CD14-positive monocyte (primary cell): ENCODE results near the gene MAST1. TPM values are rescaled to one million over a fixed set of nuclear protein-coding genes. Genes with fewer than 3 reads are reported as not detected.

ENCODE experiments used
- DNase-seq, 3 donors: peaks; one replicate each; pipeline ENCODE4 v3.0.0-alpha.2; 2011 to 2022
- H2AFZ ChIP-seq: 2 replicates; pipeline ENCODE4 v1.6.0; 2012; ENCODE audit warnings: mild to moderate bottlenecking, low read depth, low read length, inconsistent platforms; ENCODE audit not compliant: insufficient read depth, poor library complexity, severe bottlenecking
- H3K27ac ChIP-seq, 2 donors: 1 replicate in 1 of 2; 2 replicates in 1 of 2; pipeline ENCODE4 v1.5.1; 2012 to 2013; ENCODE audit warnings: low read length in 2 of 2, control low read depth in 1 of 2, inconsistent platforms in 1 of 2, low read depth in 1 of 2, mild to moderate bottlenecking in 1 of 2
- H3K27me3 ChIP-seq, 2 donors: one replicate each; pipeline versions ENCODE4 v1.6.0 to v1.6.1; 2011 to 2013; ENCODE audit warnings: low read length in 2 of 2; ENCODE audit not compliant: control insufficient read depth in 2 of 2, insufficient read depth in 2 of 2
- H3K36me3 ChIP-seq, 2 donors: replicated peaks in 1 of 2; 1 replicate in 1 of 2; 2 replicates in 1 of 2; pipeline versions ENCODE4 v1.5.1 to v1.6.1; 2012 to 2013; ENCODE audit warnings: low read length in 2 of 2, control low read depth in 1 of 2, inconsistent platforms in 1 of 2, mild to moderate bottlenecking in 1 of 2; ENCODE audit not compliant: insufficient read depth in 2 of 2, control insufficient read depth in 1 of 2
- H3K4me1 ChIP-seq, 2 donors: 1 replicate in 1 of 2; 2 replicates in 1 of 2; pipeline versions ENCODE4 v1.5.1 to v1.6.1; 2012 to 2013; ENCODE audit warnings: low read length in 2 of 2, control low read depth in 1 of 2, inconsistent platforms in 1 of 2, mild to moderate bottlenecking in 1 of 2, moderate library complexity in 1 of 2; ENCODE audit not compliant: insufficient read depth in 2 of 2, control insufficient read depth in 1 of 2
- H3K4me2 ChIP-seq: replicated peaks from 2 replicates; pipeline ENCODE3; 2012; ENCODE audit warnings: low read length, moderate library complexity, mild to moderate bottlenecking; ENCODE audit not compliant: poor library complexity, severe bottlenecking; ENCODE audit errors: extremely low read depth
- H3K4me3 ChIP-seq, 3 experiments: fragments of 200-600 bp in 1 of 3; sonication (generic) in 1 of 3; replicated peaks in 1 of 3; 1 replicate in 2 of 3; 2 replicates in 1 of 3; pipeline ENCODE4 v1.5.1; 2011 to 2013; ENCODE audit warnings: low read length in 3 of 3, mild to moderate bottlenecking in 3 of 3, control low read depth in 2 of 3, low read depth in 2 of 3, inconsistent platforms in 1 of 3, moderate library complexity in 1 of 3
- H3K79me2 ChIP-seq: 2 replicates; pipeline ENCODE4 v1.6.0; 2012; ENCODE audit warnings: mild to moderate bottlenecking, control low read depth, inconsistent platforms, low read length, moderate library complexity; ENCODE audit not compliant: insufficient read depth
- H3K9ac ChIP-seq: 2 replicates; pipeline ENCODE4 v1.6.0; 2017; ENCODE audit warnings: low read length, mild to moderate bottlenecking; ENCODE audit not compliant: insufficient read depth, poor library complexity, severe bottlenecking
- H3K9me3 ChIP-seq, 2 donors: replicated peaks in 1 of 2; 1 replicate in 1 of 2; 2 replicates in 1 of 2; pipeline versions ENCODE4 v1.5.1 to v1.6.1; 2012 to 2013; ENCODE audit warnings: low read length in 2 of 2, control low read depth in 1 of 2; ENCODE audit not compliant: control insufficient read depth in 1 of 2, insufficient read depth in 1 of 2
- H4K20me1 ChIP-seq: 2 replicates; pipeline ENCODE4 v1.6.0; 2012; ENCODE audit warnings: mild to moderate bottlenecking, low read length, control low read depth, moderate library complexity; ENCODE audit not compliant: insufficient read depth
- H3K27ac Mint-ChIP-seq, 7 donors: one replicate each; pipeline ENCODE4 v1.8.0; 2020; ENCODE audit warnings: mild to moderate bottlenecking in 7 of 7, mixed read lengths in 7 of 7, moderate library complexity in 6 of 7, inconsistent platforms in 2 of 7
- H3K27me3 Mint-ChIP-seq, 3 donors: one replicate each; pipeline ENCODE4 v1.8.0; 2021 to 2022; ENCODE audit warnings: low read depth in 3 of 3, mild to moderate bottlenecking in 3 of 3, mixed read lengths in 3 of 3, moderate library complexity in 3 of 3, inconsistent platforms in 1 of 3
- H3K36me3 Mint-ChIP-seq, 2 donors: one replicate each; pipeline ENCODE4 v1.8.0; 2020; ENCODE audit warnings: mixed read lengths in 2 of 2, inconsistent platforms in 1 of 2, mild to moderate bottlenecking in 1 of 2
- H3K4me1 Mint-ChIP-seq: one replicate; pipeline ENCODE4 v1.8.0; 2020; ENCODE audit warnings: mild to moderate bottlenecking, mixed read lengths
- H3K4me3 Mint-ChIP-seq, 2 donors: one replicate each; pipeline ENCODE4 v1.8.0; 2020; ENCODE audit warnings: mild to moderate bottlenecking in 2 of 2, mixed read lengths in 2 of 2, moderate library complexity in 1 of 2
- H3K9me3 Mint-ChIP-seq, 7 donors: one replicate each; pipeline ENCODE4 v1.8.0; 2020 to 2022; ENCODE audit warnings: mixed read lengths in 7 of 7, mild to moderate bottlenecking in 6 of 7, moderate library complexity in 6 of 7, inconsistent platforms in 2 of 7
- CTCF ChIP-seq: fragments of 200-600 bp; IDR thresholded peaks from one replicate; pipeline ENCODE4 v1.8.0; 2022; ENCODE audit warnings: antibody characterized with exemption, mild to moderate bottlenecking
- WGBS: methylation state at CpG from one replicate; pipeline ENCODE4 v1.1.5; 2013; ENCODE audit warnings: missing lambda C conversion rate; ENCODE audit not compliant: insufficient coverage; 5-methylcytosine and 5-hydroxymethylcytosine counted together
- intact Hi-C, 2 donors: fragments of 100-400 bp; cut with micrococcal nuclease; formaldehyde crosslinking; loops; one replicate each; pipeline versions ENCODE4 v1.15.0 to v1.15.1; 2023
- polyA plus RNA-seq, 3 donors: library from polyadenylated mRNA; depleted of rRNA in 1 of 3; unstranded in 2 of 3; stranded (reverse) in 1 of 3; fragments of 300-500 nt in 2 of 3; fragments of >200 nt in 1 of 3; fragmentation: Illumina TruSeq in 2 of 3; gene quantifications; 1 replicate in 2 of 3; 2 replicates in 1 of 3; pipeline ENCODE4 v1.2.3, GENCODE V29; 2012 to 2021

Gene MAST1
- polyA plus RNA-seq, 3 donors = 0.28 to 3.6 (median 1.1) TPM

- H3K4me1 ChIP-seq = peaks cover 0 to under 1% of the 10 kb centered on the region in 2 donors
- Mint-ChIP-seq H3K27me3 (peaks cover 1 to 9% (median 3%) of the 10 kb centered on the region in 3 donors), H3K27ac (peak overlapping the region in 1 of 7 donors; percentile 30), H3K36me3 (peaks cover 9 to 40% of the 10 kb centered on the region in 2 donors), H3K4me1 (peaks cover 7% of the 10 kb centered on the region), H3K4me3 (peak overlapping the region; percentile 45 to 55), H3K9me3 (peaks cover 6 to 18% (median 10%) of the 10 kb centered on the region in 7 donors)
- peaks cover 0 to 12% of the 10 kb centered on the region in 2 donors for H3K9me3 ChIP-seq
- intact Hi-C loops = no loop called here
- H3K27ac ChIP-seq = no peak overlapping the region
- H3K79me2 ChIP-seq = no peaks in the 10 kb centered on the region
- peak overlapping the region; percentile 41 for H3K4me2 ChIP-seq
- H2AFZ ChIP-seq = no peak overlapping the region
- H3K27me3 ChIP-seq = no peaks in the 10 kb centered on the region
- H3K36me3 ChIP-seq = peaks cover 0 to 13% of the 10 kb centered on the region in 2 donors
- no peak for TF ChIP-seq CTCF
- no peak overlapping the region for H3K4me3 ChIP-seq
- peaks cover 20% of the 10 kb centered on the region for H4K20me1 ChIP-seq
- no peak overlapping the region for H3K9ac ChIP-seq
- peak; percentile 23 to 61 (median 55) for DNase-seq
- WGBS = 86% methylated on average over 68 of the region's 70 CpGs
Measured at GRCh38 chr19:12872941-12873890, 34.9 kb downstream of the MAST1 start.

- no peak overlapping the region for H3K4me2 ChIP-seq
- no peak overlapping the region for H2AFZ ChIP-seq
- H3K36me3 ChIP-seq = peaks cover 0 to 18% of the 10 kb centered on the region in 2 donors
- H3K4me1 Mint-ChIP-seq = peaks cover 6% of the 10 kb centered on the region
- intact Hi-C loops = no loop called here
- H3K4me3 Mint-ChIP-seq = peak overlapping the region in 1 of 2 donors; percentile 55
- H3K27me3 Mint-ChIP-seq = peaks cover 0 to 6% (median 3%) of the 10 kb centered on the region in 3 donors
- H3K4me3 ChIP-seq = no peak overlapping the region
- H3K36me3 Mint-ChIP-seq = peaks cover 13 to 46% of the 10 kb centered on the region in 2 donors
- H3K27ac ChIP-seq = no peak overlapping the region
- peaks cover 24% of the 10 kb centered on the region for H4K20me1 ChIP-seq
- H3K27ac Mint-ChIP-seq = no peak overlapping the region
- 97% methylated on average over 72 of the region's 86 CpGs for WGBS
- no peaks in the 10 kb centered on the region for H3K4me1 ChIP-seq
- no peak for DNase-seq
- no peaks in the 10 kb centered on the region for H3K27me3 ChIP-seq
- H3K9me3 ChIP-seq = peaks cover 0 to 12% of the 10 kb centered on the region in 2 donors
- no peaks in the 10 kb centered on the region for H3K79me2 ChIP-seq
- peaks cover 3 to 18% (median 10%) of the 10 kb centered on the region in 7 donors for H3K9me3 Mint-ChIP-seq
- no peak overlapping the region for H3K9ac ChIP-seq
- no peak for TF ChIP-seq CTCF
Measured at GRCh38 chr19:12873891-12874745, 35.8 kb downstream of the MAST1 start.
